CD4-positive, alpha-beta T cell treated with Interleukin-2 at 100 ng/mL for 4 hours (primary cell): ENCODE measurements around the gene MPI.
A peak's percentile ranks its signal among the peaks of the same experiment; 100 is the strongest.
"Not testable (repeated sequence)": the region's sequence is repeated elsewhere in the genome, so short reads cannot be mapped to it uniquely, and the experiment has no call there.

ENCODE experiments used
- DNase-seq: peaks from one replicate; pipeline ENCODE4 v3.0.0-alpha.2; 2020; ENCODE audit warnings: low spot score

MPI gene

GRCh38 chr15:74864296-74864695 is 25.5 kb upstream of the MPI start:
- no peak for DNase-seq

- DNase-seq: no peak
Observed at GRCh38 chr15:74865316-74865715, 24.5 kb upstream of the MPI start.

- no peak for DNase-seq
Observed at GRCh38 chr15:74866090-74866489, 23.8 kb upstream of the MPI start.

GRCh38 chr15:74867466-74868038 is 22.3 kb upstream of the MPI start:
- no peak for DNase-seq

- no peak for DNase-seq
Observed at GRCh38 chr15:74868059-74868458, 21.8 kb upstream of the MPI start.

- DNase-seq: no peak
Observed at GRCh38 chr15:74869372-74869725, 20.5 kb upstream of the MPI start.

GRCh38 chr15:74869726-74870407 is 20.0 kb upstream of the MPI start:
- peak; percentile 34 for DNase-seq

- no peak for DNase-seq
Observed at GRCh38 chr15:74870436-74871215, 19.2 kb upstream of the MPI start.

GRCh38 chr15:74872702-74873035 is 17.2 kb upstream of the MPI start:
- no peak for DNase-seq

- peak; percentile 89 for DNase-seq
Observed at GRCh38 chr15:74873036-74873755, 16.6 kb upstream of the MPI start, which contains the start of gene SCAMP2. TSS of gene SCAMP2 (minus strand) at chr15:74873365. CDS start at chr15:74873255, 110 bp downstream.

- no peak for DNase-seq
Observed at GRCh38 chr15:74873756-74874424, 16.0 kb upstream of the MPI start.

GRCh38 chr15:74878273-74878672 is 11.6 kb upstream of the MPI start:
- no peak for DNase-seq

GRCh38 chr15:74882528-74882927 is 7.3 kb upstream of the MPI start:
- DNase-seq: no peak

GRCh38 chr15:74884428-74885223 is 5.2 kb upstream of the MPI start:
- no peak for DNase-seq

- DNase-seq: no peak
Observed at GRCh38 chr15:74885461-74885860, 4.4 kb upstream of the MPI start.

GRCh38 chr15:74887537-74888193 is 2.2 kb upstream of the MPI start:
- DNase-seq: not testable (repeated sequence)

- no peak for DNase-seq
Observed at GRCh38 chr15:74888716-74889115, 1.1 kb upstream of the MPI start.

- DNase-seq: no peak
Observed at GRCh38 chr15:74889390-74889882, 406 bp upstream of the MPI start.

GRCh38 chr15:74890665-74890960 is 771 bp downstream of the MPI start:
- DNase-seq: no peak

GRCh38 chr15:74891469-74891868 is 1.6 kb downstream of the MPI start:
- no peak for DNase-seq

- DNase-seq: no peak
Observed at GRCh38 chr15:74892313-74892712, 2.5 kb downstream of the MPI start.
